GDM1 (cell line): ENCODE results near the gene NUPR2.
"Not testable (repeated sequence)": the region's sequence is repeated elsewhere in the genome, so short reads cannot be mapped to it uniquely, and the experiment has no call there.

ENCODE experiments used
- DNase-seq: peaks from one replicate; lab custom pipeline; 2025; lab: John Stamatoyannopoulos, UW

The NUPR2 gene

DNA sequence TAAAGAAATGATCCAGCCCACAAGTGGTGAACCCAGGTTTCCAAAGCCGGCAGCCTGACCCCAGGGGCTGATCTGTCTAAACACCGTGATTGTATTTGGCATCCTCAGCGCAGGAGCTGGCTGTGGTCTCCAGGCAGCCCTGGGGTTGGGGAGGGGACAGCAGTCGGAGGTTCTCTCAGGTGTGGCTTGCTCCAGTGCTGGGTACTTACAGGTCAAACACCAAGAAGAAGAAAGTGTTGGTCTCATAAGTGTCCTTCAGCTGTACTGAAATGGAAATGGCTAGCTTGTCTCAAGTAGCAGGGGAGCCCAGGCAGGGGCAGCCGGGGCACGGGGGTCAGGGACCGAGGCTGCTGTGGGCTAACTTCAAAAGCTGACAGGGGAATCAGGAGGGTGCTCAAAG lies 29.5 kb downstream of the NUPR2 start:
- no peak for DNase-seq

DNA sequence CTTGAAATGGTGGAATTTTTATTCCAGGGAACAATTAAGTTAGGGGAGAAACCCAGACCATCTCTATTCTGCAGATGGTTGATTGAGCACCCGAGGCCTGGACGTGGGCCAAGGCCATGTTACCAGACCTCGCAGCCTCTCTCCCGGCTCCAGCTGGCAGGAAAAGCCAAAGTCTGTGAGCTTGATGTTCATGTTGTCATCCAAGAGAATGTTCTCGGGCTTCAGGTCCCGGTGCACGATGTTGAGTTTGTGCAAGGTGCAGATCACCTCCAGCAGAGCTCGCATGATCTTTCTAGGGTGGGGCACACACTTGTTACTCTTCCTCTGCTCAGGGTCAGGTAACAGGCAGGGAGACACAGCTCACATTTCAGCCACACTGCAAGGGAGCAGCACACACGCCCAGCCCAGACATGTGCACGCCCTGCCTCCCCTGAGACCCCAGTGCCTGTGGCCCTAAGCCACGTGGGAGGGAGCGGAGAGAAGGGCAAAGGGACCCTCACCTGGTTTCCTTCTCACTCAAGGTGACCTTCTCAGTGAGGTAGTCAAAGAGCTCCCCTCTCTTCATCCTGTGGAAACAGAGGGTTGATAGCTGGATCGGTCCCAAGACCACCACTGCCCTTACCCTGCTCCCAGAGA lies 32.9 kb downstream of the NUPR2 start:
- DNase-seq = no peak

DNA sequence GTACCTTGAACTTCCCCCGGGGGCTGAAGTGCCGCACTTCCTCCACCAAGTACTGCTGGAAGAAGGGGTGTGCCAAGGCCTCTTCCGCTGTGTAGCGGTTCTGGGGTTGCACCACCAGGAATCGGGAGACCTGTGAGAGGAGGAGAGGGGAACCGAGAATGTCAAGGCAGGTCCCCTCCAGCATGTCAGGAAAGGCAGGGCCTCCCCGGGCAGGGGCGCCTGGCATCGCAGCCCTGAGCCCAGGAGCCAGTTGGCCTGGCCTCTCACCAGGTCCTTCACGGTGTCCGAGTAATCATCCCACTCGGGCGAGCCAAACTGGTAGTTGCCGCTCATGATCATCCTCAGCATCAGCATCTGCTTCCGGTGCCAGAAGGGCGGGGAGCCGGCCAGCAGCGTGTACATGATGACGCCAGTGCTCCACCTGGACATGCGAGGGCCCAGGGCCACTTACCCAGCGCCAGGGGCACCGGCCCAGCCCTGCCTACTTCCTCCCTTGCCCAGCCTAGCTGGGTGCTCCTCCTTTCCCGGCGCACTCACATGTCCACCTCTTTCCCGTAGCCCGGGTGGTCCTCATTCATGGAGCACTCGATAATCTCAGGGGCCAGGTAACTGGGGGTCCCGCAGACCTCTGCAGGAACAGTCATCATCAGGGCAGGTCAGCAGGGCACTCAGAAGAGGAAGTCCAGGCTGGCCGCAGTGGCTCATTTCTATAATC lies 34.4 kb downstream of the NUPR2 start:
- no peak for DNase-seq

DNA sequence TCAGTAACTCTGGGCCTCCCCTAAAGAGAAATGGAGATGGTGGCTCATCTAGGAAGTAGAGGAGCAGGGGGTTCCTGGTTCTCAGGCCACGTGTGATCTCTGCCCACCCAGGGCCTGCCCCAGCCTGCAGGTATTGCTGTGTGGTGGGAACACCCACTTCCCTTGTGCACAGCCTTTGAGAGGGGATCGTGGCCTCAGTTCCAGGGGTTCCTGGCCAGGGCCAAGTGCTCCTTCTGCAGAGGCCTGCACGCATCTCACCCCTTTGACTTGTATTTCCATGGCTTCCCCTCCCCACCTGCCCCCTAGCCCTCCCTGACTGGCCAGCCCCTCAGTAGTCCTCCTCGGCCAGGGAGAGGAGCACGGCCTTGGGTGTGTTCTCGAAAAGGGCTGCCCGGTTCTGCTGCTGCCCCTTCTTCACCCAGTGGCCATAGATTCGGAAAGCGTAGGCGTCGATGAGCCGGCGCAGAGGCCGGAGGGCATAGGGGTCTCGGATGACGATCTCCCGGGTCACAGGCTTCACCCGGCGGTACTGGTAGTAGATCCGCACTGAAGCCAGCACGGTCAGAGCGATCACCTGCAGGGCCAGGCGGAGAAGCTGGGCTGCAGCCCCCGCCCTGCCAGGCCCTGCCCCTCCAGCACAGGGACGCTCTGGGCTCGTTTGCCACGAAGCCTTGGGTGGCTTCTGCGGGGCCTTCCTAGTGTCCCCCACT lies 35.3 kb downstream of the NUPR2 start:
- DNase-seq = not testable (repeated sequence)

DNA sequence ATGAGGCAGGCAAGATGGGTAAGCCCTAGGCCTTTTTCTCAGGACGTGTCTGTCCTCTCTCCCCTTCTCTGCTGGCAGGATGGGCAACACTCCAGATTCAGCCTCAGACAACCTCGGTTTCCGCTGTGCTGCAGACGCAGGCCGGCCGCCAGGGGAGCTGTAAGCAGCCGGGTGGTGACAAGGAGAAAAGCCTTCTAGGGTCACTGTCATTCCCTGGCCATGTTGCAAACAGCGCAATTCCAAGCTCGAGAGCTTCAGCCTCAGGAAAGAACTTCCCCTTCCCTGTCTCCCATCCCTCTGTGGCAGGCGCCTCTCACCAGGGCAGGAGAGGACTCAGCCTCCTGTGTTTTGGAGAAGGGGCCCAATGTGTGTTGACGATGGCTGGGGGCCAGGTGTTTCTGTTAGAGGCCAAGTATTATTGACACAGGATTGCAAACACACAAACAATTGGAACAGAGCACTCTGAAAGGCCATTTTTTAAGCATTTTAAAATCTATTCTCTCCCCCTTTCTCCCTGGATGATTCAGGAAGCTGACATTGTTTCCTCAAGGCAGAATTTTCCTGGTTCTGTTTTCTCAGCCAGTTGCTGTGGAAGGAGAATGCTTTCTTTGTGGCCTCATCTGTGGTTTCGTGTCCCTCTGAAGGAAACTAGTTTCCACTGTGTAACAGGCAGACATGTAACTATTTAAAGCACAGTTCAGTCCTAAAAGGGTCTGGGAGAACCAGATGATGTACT lies 36.6 kb downstream of the NUPR2 start:
- peak; percentile 50 for DNase-seq

DNA sequence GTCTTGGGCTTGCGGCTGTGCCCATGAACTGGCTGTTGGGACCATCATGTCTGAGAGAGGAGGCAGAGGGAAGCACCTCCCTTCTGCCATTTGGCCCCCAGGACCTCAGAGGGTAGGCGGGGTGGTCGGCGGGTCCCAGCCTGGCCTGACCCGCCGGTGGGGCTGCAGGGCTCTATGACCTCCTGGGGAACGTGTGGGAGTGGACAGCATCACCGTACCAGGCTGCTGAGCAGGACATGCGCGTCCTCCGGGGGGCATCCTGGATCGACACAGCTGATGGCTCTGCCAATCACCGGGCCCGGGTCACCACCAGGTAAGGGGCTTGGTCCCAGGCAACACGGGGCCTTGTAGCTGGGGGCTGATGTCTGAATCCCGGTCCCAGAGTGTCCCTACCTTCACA lies 38.0 kb downstream of the NUPR2 start:
- no peak for DNase-seq

DNA sequence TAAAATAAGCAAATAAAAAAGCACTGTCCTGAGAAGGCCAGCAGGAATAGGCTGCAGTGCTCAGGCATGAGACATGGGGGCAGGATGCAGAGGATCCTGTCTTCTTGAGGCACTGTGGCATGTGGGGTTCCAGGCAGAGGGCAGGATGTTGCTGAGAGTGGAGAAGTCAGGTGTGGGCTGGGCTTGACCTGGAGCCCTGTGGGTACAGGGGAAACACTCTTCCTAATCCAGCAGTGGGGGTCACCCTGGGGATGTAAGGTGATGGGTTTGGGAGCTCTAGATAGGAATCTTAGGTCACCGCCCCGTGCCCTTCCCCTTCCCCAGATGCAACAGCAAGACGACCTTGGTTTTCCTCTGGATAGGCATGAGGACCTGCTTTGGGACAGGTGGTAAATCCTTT lies 38.5 kb downstream of the NUPR2 start:
- DNase-seq = no peak

DNA sequence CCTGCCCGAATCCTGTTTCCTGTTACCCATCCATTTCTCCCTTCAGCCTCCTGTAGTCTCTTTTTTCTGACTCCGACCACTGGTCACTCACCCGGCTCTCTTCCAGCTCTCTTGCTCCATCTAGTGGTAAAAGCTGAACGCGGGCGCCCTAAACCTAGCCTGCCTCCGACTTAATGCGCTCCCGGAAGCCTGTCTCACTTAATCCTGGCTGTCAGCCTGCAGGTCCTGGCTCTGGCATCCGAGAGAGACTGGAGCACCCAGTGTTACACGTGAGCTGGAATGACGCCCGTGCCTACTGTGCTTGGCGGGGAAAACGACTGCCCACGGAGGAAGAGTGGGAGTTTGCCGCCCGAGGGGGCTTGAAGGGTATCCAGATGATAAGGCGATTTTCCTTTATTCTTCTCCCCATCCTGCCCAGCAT lies 41.8 kb downstream of the NUPR2 start:
- peak; percentile 22 for DNase-seq

DNA sequence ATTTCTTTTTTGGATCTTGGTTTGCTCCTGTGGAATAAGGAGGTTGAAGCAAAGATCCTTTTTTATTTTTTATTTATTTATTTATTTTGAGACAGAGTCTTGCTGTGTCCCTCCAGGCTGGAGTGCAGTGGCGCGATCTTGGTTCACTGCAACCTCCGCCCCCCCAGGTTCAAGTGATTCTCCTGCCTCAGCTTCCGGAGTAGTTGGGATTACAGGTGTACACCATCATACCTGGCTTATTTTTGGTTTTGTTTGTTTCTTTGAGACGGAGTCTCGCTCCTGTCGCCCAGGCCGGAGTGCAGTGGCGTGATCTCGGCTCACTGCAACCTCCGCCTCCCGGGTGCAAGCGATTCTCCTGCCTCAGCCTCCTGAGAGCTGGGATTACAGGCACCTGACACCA lies 49.8 kb downstream of the NUPR2 start:
- DNase-seq = not testable (repeated sequence)
